NCI-H510A treated with DMSO at 0.1 percent for 48 hours (cell line): ENCODE data around the gene ATP6V0B.

ENCODE experiments used
- DNase-seq: peaks from one replicate; lab custom pipeline; 2025; lab: John Stamatoyannopoulos, UW

Gene ATP6V0B

GRCh38 chr1:44002606-44003157, 27.9 kb downstream of the ATP6V0B start:
- no peak for DNase-seq

GRCh38 chr1:44008259-44008658, 33.5 kb downstream of the ATP6V0B start:
- DNase-seq = no peak

GRCh38 chr1:44010935-44011471, 36.2 kb downstream of the ATP6V0B start:
- DNase-seq = no peak

- DNase-seq = peak; percentile 45
Measured at GRCh38 chr1:44012404-44012803, 37.6 kb downstream of the ATP6V0B start.

GRCh38 chr1:44012941-44013609, 38.3 kb downstream of the ATP6V0B start:
- DNase-seq = no peak

- no peak for DNase-seq
Measured at GRCh38 chr1:44013949-44014348, 39.2 kb downstream of the ATP6V0B start.

- DNase-seq = no peak
Measured at GRCh38 chr1:44014365-44015104, 39.8 kb downstream of the ATP6V0B start.

GRCh38 chr1:44015206-44015605, 40.4 kb downstream of the ATP6V0B start:
- DNase-seq = no peak

GRCh38 chr1:44016041-44016889, 41.5 kb downstream of the ATP6V0B start:
- DNase-seq = no peak

- DNase-seq = no peak
Measured at GRCh38 chr1:44016890-44017400, 42.2 kb downstream of the ATP6V0B start.

GRCh38 chr1:44019466-44019948, 44.7 kb downstream of the ATP6V0B start:
- DNase-seq = no peak

GRCh38 chr1:44020464-44020863, 45.7 kb downstream of the ATP6V0B start:
- no peak for DNase-seq

- DNase-seq = no peak
Measured at GRCh38 chr1:44021156-44021555, 46.4 kb downstream of the ATP6V0B start.

GRCh38 chr1:44021581-44022321, 47.0 kb downstream of the ATP6V0B start:
- DNase-seq = no peak

- DNase-seq = no peak
Measured at GRCh38 chr1:44024031-44024902, 49.5 kb downstream of the ATP6V0B start.

- DNase-seq = no peak
Measured at GRCh38 chr1:44024903-44025525, 50.3 kb downstream of the ATP6V0B start.

- peak; percentile 96 for DNase-seq
Measured at GRCh38 chr1:44025816-44026215, 51.1 kb downstream of the ATP6V0B start.

- no peak for DNase-seq
Measured at GRCh38 chr1:44027320-44027719, 52.6 kb downstream of the ATP6V0B start.
